HepG2 (cell line): ENCODE data around the gene FAM184B. TPM values are rescaled to one million over a fixed set of nuclear protein-coding genes. Genes with fewer than 3 reads are reported as not detected.
A peak's percentile ranks its signal among the peaks of the same experiment; 100 is the strongest.

ENCODE experiments used
- ARID4A ChIP-seq: sonication (generic); formaldehyde crosslinking; IDR thresholded peaks from 2 replicates; pipeline ENCODE4 v1.5.0; 2020; ENCODE audit warnings: mild to moderate bottlenecking, missing genetic modification reagents, borderline replicate concordance
- CHD4 ChIP-seq: fragments of 200-600 bp; sonication (generic); IDR thresholded peaks from 2 replicates; pipeline ENCODE4 v1.7.0; 2017; ENCODE audit warnings: mild to moderate bottlenecking, low read length, borderline replicate concordance
- GPBP1L1 ChIP-seq: sonication (generic); formaldehyde crosslinking; IDR thresholded peaks from 2 replicates; pipeline ENCODE4 v1.5.0; 2020; ENCODE audit warnings: mild to moderate bottlenecking, missing genetic modification reagents
- JUND ChIP-seq: sonication (generic); formaldehyde crosslinking; IDR thresholded peaks from 2 replicates; pipeline ENCODE4 v1.8.0; 2022; ENCODE audit warnings: mild to moderate bottlenecking, missing genetic modification reagents
- KAT7 ChIP-seq: IDR thresholded peaks from 2 replicates; pipeline ENCODE4 v1.6.1; 2018; ENCODE audit warnings: borderline replicate concordance, missing compliant biosample characterization
- KDM2A ChIP-seq: sonication (generic); formaldehyde crosslinking; IDR thresholded peaks from 2 replicates; pipeline ENCODE4 v1.4.0; 2020; ENCODE audit warnings: low read depth, missing genetic modification reagents, borderline replicate concordance
- KMT2A ChIP-seq: sonication (generic); formaldehyde crosslinking; IDR thresholded peaks from 2 replicates; pipeline ENCODE4 v1.4.0; 2020; ENCODE audit warnings: missing genetic modification reagents
- KMT2B ChIP-seq: IDR thresholded peaks from 2 replicates; pipeline ENCODE4 v1.6.1; 2016; ENCODE audit warnings: missing genetic modification reagents, missing compliant biosample characterization
- MIER2 ChIP-seq: IDR thresholded peaks from 2 replicates; pipeline ENCODE4 v1.6.1; 2016; ENCODE audit warnings: missing biosample characterization, missing genetic modification reagents
- PHF8 ChIP-seq: sonication (generic); formaldehyde crosslinking; IDR thresholded peaks from 2 replicates; pipeline ENCODE4 v1.5.0; 2020; ENCODE audit warnings: missing genetic modification reagents
- PLSCR1 ChIP-seq: sonication (generic); formaldehyde crosslinking; IDR thresholded peaks from 2 replicates; pipeline ENCODE4 v1.5.0; 2020; ENCODE audit warnings: missing genetic modification reagents, mild to moderate bottlenecking, borderline replicate concordance
- POLR2G ChIP-seq: fragments of 200-400 bp; formaldehyde crosslinking; IDR thresholded peaks from 2 replicates; pipeline ENCODE4 v1.6.1; 2018; ENCODE audit warnings: mild to moderate bottlenecking, low read depth, low read length, moderate library complexity
- YY1 ChIP-seq: IDR thresholded peaks from 2 replicates; pipeline ENCODE4 v1.6.1; 2011; ENCODE audit warnings: low read length, low read depth, moderate library complexity, mild to moderate bottlenecking; ENCODE audit not compliant: insufficient read depth, insufficient replicate concordance
- ZBED4 ChIP-seq: sonication (generic); formaldehyde crosslinking; IDR thresholded peaks from 2 replicates; pipeline ENCODE4 v1.4.0; 2020; ENCODE audit warnings: missing genetic modification reagents, borderline replicate concordance
- ZNF234 ChIP-seq: sonication (generic); formaldehyde crosslinking; conservative IDR thresholded peaks from 2 replicates; pipeline ENCODE4 v1.5.1; 2020; ENCODE audit warnings: mild to moderate bottlenecking, missing genetic modification reagents
- ZNF766 ChIP-seq: sonication (generic); formaldehyde crosslinking; IDR thresholded peaks from 2 replicates; pipeline ENCODE4 v1.5.0; 2020; ENCODE audit warnings: missing genetic modification reagents, borderline replicate concordance
- ZNF777 ChIP-seq: sonication (generic); formaldehyde crosslinking; IDR thresholded peaks from 2 replicates; pipeline ENCODE4 v1.4.0; 2020; ENCODE audit warnings: missing genetic modification reagents
- ZNF790 ChIP-seq: sonication (generic); formaldehyde crosslinking; IDR thresholded peaks from 2 replicates; pipeline ENCODE4 v1.8.0; 2022; ENCODE audit warnings: missing genetic modification reagents, mild to moderate bottlenecking, borderline replicate concordance
- polyA plus RNA-seq, 8 experiments: library from polyadenylated mRNA; depleted of rRNA in 3 of 8; stranded (reverse) in 7 of 8; unstranded in 1 of 8; fragments of >200 nt; fragmentation: Illumina TruSeq in 4 of 8; extraction: Trizol in 4 of 8; gene quantifications; 2 replicates each; pipeline versions ENCODE4 v1.2.1 to v1.2.3, GENCODE V29; 2011 to 2016; ENCODE audit warnings: low read depth in 4 of 8, missing spikeins in 1 of 8, mixed read lengths in 1 of 8; ENCODE audit not compliant: insufficient read depth in 1 of 8
- total RNA-seq, 5 experiments: library from RNA; depleted of rRNA; stranded (reverse); fragments of >200 nt; fragmentation: Illumina TruSeq; extraction: Trizol; gene quantifications; 2 replicates each; pipeline ENCODE4 v1.2.3, GENCODE V29; 2016; ENCODE audit warnings: low read depth in 1 of 5

FAM184B gene
- total and polyA plus RNA-seq, 2 of the 13 experiments (the other 11 are each of a cell fraction or from before 2014, with no cell fraction given) = not detected

- TF ChIP-seq PLSCR1 (CRISPR knock-in tag) = no peak
- TF ChIP-seq ZNF777 (CRISPR knock-in tag) = 0 out of 2 replicates have a peak, but pooled peaks have one; percentile 33
- TF ChIP-seq MIER2 (CRISPR knock-in tag) = no peak
- TF ChIP-seq ARID4A = peak; percentile 92; the same call in 1 of the 2 replicates
- 0 out of 2 replicates have a peak, but pooled peaks have one; percentile 4 for TF ChIP-seq KDM2A (CRISPR knock-in tag)
- TF ChIP-seq ZBED4 (CRISPR knock-in tag) = no peak
- peak; percentile 83; the same call in 1 of the 2 replicates for TF ChIP-seq KMT2A
- TF ChIP-seq CHD4 = no peak
- TF ChIP-seq ZNF766 (CRISPR knock-in tag) = 0 out of 2 replicates have a peak, but pooled peaks have one; percentile 2
- TF ChIP-seq POLR2G = no peak
- no peak for TF ChIP-seq JUND
- TF ChIP-seq ZNF234 (CRISPR knock-in tag) = no peak
- 0 out of 2 replicates have a peak, but pooled peaks have one; percentile 7 for TF ChIP-seq KMT2B (CRISPR knock-in tag)
- peak; percentile 59; the same call in 1 of the 2 replicates for TF ChIP-seq ZNF790 (CRISPR knock-in tag)
- TF ChIP-seq PHF8 = no peak
- TF ChIP-seq YY1 = no peak
- TF ChIP-seq KAT7 (CRISPR knock-in tag) = 0 out of 2 replicates have a peak, but pooled peaks have one; percentile 13
- TF ChIP-seq GPBP1L1 (CRISPR knock-in tag) = no peak
Observed at GRCh38 chr4:17811078-17811603, 29.7 kb upstream of the FAM184B start (continued).
